RWPE2 (cell line): ENCODE results near the gene CDH12.

Source experiments
- ATAC-seq: fragments of 200-7000 bp; cut with Tn5 transposase; 3 replicates; pipeline ENCODE4 v1.9.1; 2021; ENCODE audit warnings: low read depth
- DNase-seq: peaks from one replicate; pipeline ENCODE4 v3.0.0-alpha.2; 2020; ENCODE audit warnings: low spot score
- H3K27ac ChIP-seq: fragments of 450-650 bp; 2 replicates; pipeline ENCODE4 v1.5.1; 2017; ENCODE audit warnings: mild to moderate bottlenecking; ENCODE audit not compliant: poor library complexity, severe bottlenecking
- H3K27me3 ChIP-seq: fragments of 250-450 bp; sonication (Bioruptor Pico); 2 replicates; pipeline ENCODE4 v1.5.1; 2021; ENCODE audit warnings: mild to moderate bottlenecking, moderate library complexity; ENCODE audit not compliant: insufficient read depth, poor library complexity, severe bottlenecking
- H3K36me3 ChIP-seq: fragments of 250-450 bp; sonication (Bioruptor Pico); 2 replicates; pipeline ENCODE4 v1.5.1; 2020; ENCODE audit warnings: low read depth, mild to moderate bottlenecking, moderate library complexity
- H3K4me1 ChIP-seq: fragments of 250-450 bp; sonication (Bioruptor Pico); 2 replicates; pipeline ENCODE4 v1.5.1; 2021; ENCODE audit warnings: mild to moderate bottlenecking, moderate library complexity; ENCODE audit not compliant: insufficient read depth, poor library complexity, severe bottlenecking
- H3K4me3 ChIP-seq: fragments of 250-450 bp; sonication (Bioruptor Pico); 2 replicates; pipeline ENCODE4 v1.5.1; 2021; ENCODE audit warnings: mild to moderate bottlenecking, moderate library complexity; ENCODE audit not compliant: severe bottlenecking
- H3K9me3 ChIP-seq: fragments of 250-450 bp; sonication (Bioruptor Pico); 2 replicates; pipeline ENCODE4 v1.5.1; 2021; ENCODE audit warnings: mild to moderate bottlenecking, moderate library complexity; ENCODE audit not compliant: severe bottlenecking
- CTCF ChIP-seq: fragments of 450-650 bp; IDR thresholded peaks from one replicate; pipeline ENCODE4 v1.5.1; 2017; ENCODE audit warnings: mild to moderate bottlenecking, moderate library complexity; ENCODE audit not compliant: poor library complexity, severe bottlenecking

Gene CDH12

GRCh38 chr5:22728610-22729009, 124.5 kb downstream of the CDH12 start:
- no peaks in the 10 kb centered on the region for H3K36me3 ChIP-seq
- no peak overlapping the region for H3K27ac ChIP-seq
- DNase-seq (no peak), ATAC-seq (no peak)
- H3K4me3 ChIP-seq: no peak overlapping the region
- no peaks in the 10 kb centered on the region for H3K27me3 ChIP-seq
- no peak for TF ChIP-seq CTCF
- H3K9me3 ChIP-seq: no peaks in the 10 kb centered on the region
- no peaks in the 10 kb centered on the region for H3K4me1 ChIP-seq

GRCh38 chr5:22722491-22722890, 130.7 kb downstream of the CDH12 start:
- ATAC-seq (no peak), DNase-seq (no peak)
- Histone ChIP-seq H3K36me3 (no peaks in the 10 kb centered on the region), H3K4me3 (no peak overlapping the region), H3K4me1 (no peaks in the 10 kb centered on the region), H3K27me3 (no peaks in the 10 kb centered on the region), H3K27ac (no peak overlapping the region), H3K9me3 (peaks cover 3% of the 10 kb centered on the region)
- TF ChIP-seq CTCF: no peak

GRCh38 chr5:22722056-22722455, 131.1 kb downstream of the CDH12 start:
- DNase-seq (no peak), ATAC-seq (no peak)
- no peaks in the 10 kb centered on the region for H3K4me1 ChIP-seq
- H3K9me3 ChIP-seq: peaks cover 3% of the 10 kb centered on the region
- H3K27me3 ChIP-seq: no peaks in the 10 kb centered on the region
- TF ChIP-seq CTCF: no peak
- no peaks in the 10 kb centered on the region for H3K36me3 ChIP-seq
- no peak overlapping the region for H3K4me3 ChIP-seq
- no peak overlapping the region for H3K27ac ChIP-seq

GRCh38 chr5:22719842-22720241, 133.3 kb downstream of the CDH12 start:
- peaks cover 3% of the 10 kb centered on the region for H3K9me3 ChIP-seq
- DNase-seq: no peak
- H3K36me3 ChIP-seq: no peaks in the 10 kb centered on the region
- H3K27me3 ChIP-seq: no peaks in the 10 kb centered on the region
- H3K4me1 ChIP-seq: no peaks in the 10 kb centered on the region
- H3K27ac ChIP-seq: no peak overlapping the region
- ATAC-seq: no peak
- no peak overlapping the region for H3K4me3 ChIP-seq
- TF ChIP-seq CTCF: no peak

- peaks cover 7% of the 10 kb centered on the region for H3K4me1 ChIP-seq
- DNase-seq (no peak), ATAC-seq (no peak)
- TF ChIP-seq CTCF: no peak
- no peak overlapping the region for H3K27ac ChIP-seq
- no peaks in the 10 kb centered on the region for H3K27me3 ChIP-seq
- H3K4me3 ChIP-seq: no peak overlapping the region
- H3K9me3 ChIP-seq: no peaks in the 10 kb centered on the region
- no peaks in the 10 kb centered on the region for H3K36me3 ChIP-seq
Observed at GRCh38 chr5:22710660-22711059, 142.5 kb downstream of the CDH12 start.
